IPS-18a (cell line): Measurements from ENCODE around the gene EMC6.

Experiments used
- H3K27ac ChIP-seq: one replicate; pipeline ENCODE4 v1.5.1; 2013; ENCODE audit warnings: low read length
- H3K27me3 ChIP-seq: one replicate; pipeline ENCODE4 v1.6.1; 2013; ENCODE audit warnings: mild to moderate bottlenecking, low read length; ENCODE audit not compliant: control insufficient read depth, insufficient read depth
- H3K36me3 ChIP-seq: one replicate; pipeline ENCODE4 v1.6.1; 2013; ENCODE audit warnings: low read depth, low read length; ENCODE audit not compliant: control insufficient read depth
- H3K4me1 ChIP-seq: one replicate; pipeline ENCODE4 v1.6.1; 2013; ENCODE audit warnings: low read depth, low read length; ENCODE audit not compliant: control insufficient read depth
- H3K4me3 ChIP-seq: one replicate; pipeline ENCODE4 v1.5.1; 2013; ENCODE audit warnings: low read length
- H3K9ac ChIP-seq: one replicate; pipeline ENCODE4 v1.6.1; 2013; ENCODE audit warnings: mild to moderate bottlenecking, low read length, moderate library complexity
- H3K9me3 ChIP-seq: one replicate; pipeline ENCODE4 v1.6.1; 2013; ENCODE audit warnings: low read depth, low read length; ENCODE audit not compliant: control insufficient read depth

Gene EMC6

GRCh38 chr17:3688852-3689261 is 20.2 kb downstream of the EMC6 start:
- Histone ChIP-seq H3K36me3 (no peaks in the 10 kb centered on the region), H3K4me3 (no peak overlapping the region), H3K27me3 (no peaks in the 10 kb centered on the region), H3K9me3 (no peaks in the 10 kb centered on the region), H3K9ac (no peak overlapping the region), H3K27ac (no peak overlapping the region), H3K4me1 (no peaks in the 10 kb centered on the region)

- Histone ChIP-seq H3K4me3 (no peak overlapping the region), H3K27me3 (peaks cover 4% of the 10 kb centered on the region), H3K27ac (no peak overlapping the region), H3K4me1 (peaks cover under 1% of the 10 kb centered on the region), H3K9ac (no peak overlapping the region), H3K9me3 (no peaks in the 10 kb centered on the region), H3K36me3 (no peaks in the 10 kb centered on the region)
Measured at GRCh38 chr17:3689262-3690093, 20.9 kb downstream of the EMC6 start.

- Histone ChIP-seq H3K4me1 (peaks cover 6% of the 10 kb centered on the region), H3K27me3 (peaks cover 11% of the 10 kb centered on the region), H3K9me3 (no peaks in the 10 kb centered on the region), H3K9ac (no peak overlapping the region), H3K36me3 (no peaks in the 10 kb centered on the region), H3K4me3 (no peak overlapping the region), H3K27ac (no peak overlapping the region)
Measured at GRCh38 chr17:3690094-3690715, 21.6 kb downstream of the EMC6 start.

GRCh38 chr17:3691617-3692067 is 23.0 kb downstream of the EMC6 start:
- H3K36me3 ChIP-seq = no peaks in the 10 kb centered on the region
- peaks cover 6% of the 10 kb centered on the region for H3K4me1 ChIP-seq
- H3K9ac ChIP-seq = no peak overlapping the region
- H3K9me3 ChIP-seq = no peaks in the 10 kb centered on the region
- no peak overlapping the region for H3K4me3 ChIP-seq
- H3K27me3 ChIP-seq = peaks cover 24% of the 10 kb centered on the region
- H3K27ac ChIP-seq = no peak overlapping the region

- Histone ChIP-seq H3K36me3 (no peaks in the 10 kb centered on the region), H3K9me3 (no peaks in the 10 kb centered on the region), H3K27me3 (peaks cover 29% of the 10 kb centered on the region), H3K4me1 (peaks cover 6% of the 10 kb centered on the region), H3K27ac (no peak overlapping the region), H3K4me3 (no peak overlapping the region), H3K9ac (no peak overlapping the region)
Measured at GRCh38 chr17:3692346-3692745, 23.7 kb downstream of the EMC6 start.

- no peaks in the 10 kb centered on the region for H3K9me3 ChIP-seq
- H3K27me3 ChIP-seq = peaks cover 32% of the 10 kb centered on the region
- no peak overlapping the region for H3K27ac ChIP-seq
- H3K9ac ChIP-seq = no peak overlapping the region
- H3K36me3 ChIP-seq = no peaks in the 10 kb centered on the region
- peaks cover 6% of the 10 kb centered on the region for H3K4me1 ChIP-seq
- H3K4me3 ChIP-seq = no peak overlapping the region
Measured at GRCh38 chr17:3693141-3693540, 24.5 kb downstream of the EMC6 start.

GRCh38 chr17:3693829-3694231 is 25.2 kb downstream of the EMC6 start:
- peaks cover 6% of the 10 kb centered on the region for H3K4me1 ChIP-seq

GRCh38 chr17:3695129-3695722 is 26.6 kb downstream of the EMC6 start:
- Histone ChIP-seq H3K27ac (no peak overlapping the region), H3K9ac (no peak overlapping the region), H3K36me3 (no peaks in the 10 kb centered on the region)

More at GRCh38 chr17:3693829-3694231, 25.2 kb downstream of the EMC6 start:
- peaks cover 32% of the 10 kb centered on the region for H3K27me3 ChIP-seq
- H3K27ac ChIP-seq = no peak overlapping the region
- H3K4me3 ChIP-seq = no peak overlapping the region
- H3K9me3 ChIP-seq = no peaks in the 10 kb centered on the region
- no peak overlapping the region for H3K9ac ChIP-seq
- no peaks in the 10 kb centered on the region for H3K36me3 ChIP-seq

GRCh38 chr17:3695723-3696411 is 27.3 kb downstream of the EMC6 start, which contains the start of gene P2RX5:
P2RX5 (minus strand) TSS chr17:3696155; CDS start chr17:3696005, 150 bp downstream.
- Histone ChIP-seq H3K9ac (peak within 1 kb of the TSS; percentile 11), H3K27ac (no peak within 1 kb of the TSS), H3K9me3 (no peaks in the 10 kb centered on the region), H3K36me3 (no peaks in the 10 kb centered on the region), H3K27me3 (peaks cover 32% of the 10 kb centered on the region), H3K4me3 (peak within 1 kb of the TSS; percentile 43), H3K4me1 (peaks cover 6% of the 10 kb centered on the region)

More at GRCh38 chr17:3695129-3695722, 26.6 kb downstream of the EMC6 start:
- Histone ChIP-seq H3K27me3 (peaks cover 32% of the 10 kb centered on the region), H3K9me3 (no peaks in the 10 kb centered on the region), H3K4me1 (peaks cover 6% of the 10 kb centered on the region), H3K4me3 (peak overlapping the region; percentile 43)

- Histone ChIP-seq H3K4me3 (no peak overlapping the region), H3K27ac (no peak overlapping the region), H3K9me3 (no peaks in the 10 kb centered on the region), H3K9ac (no peak overlapping the region), H3K4me1 (peaks cover 6% of the 10 kb centered on the region), H3K36me3 (no peaks in the 10 kb centered on the region), H3K27me3 (peaks cover 32% of the 10 kb centered on the region)
Measured at GRCh38 chr17:3697103-3697476, 28.5 kb downstream of the EMC6 start.

- no peak overlapping the region for H3K4me3 ChIP-seq
- no peak overlapping the region for H3K9ac ChIP-seq
- H3K27ac ChIP-seq = no peak overlapping the region
- H3K27me3 ChIP-seq = peaks cover 32% of the 10 kb centered on the region
- no peaks in the 10 kb centered on the region for H3K36me3 ChIP-seq
- peaks cover 6% of the 10 kb centered on the region for H3K4me1 ChIP-seq
- no peaks in the 10 kb centered on the region for H3K9me3 ChIP-seq
Measured at GRCh38 chr17:3698139-3698538, 29.5 kb downstream of the EMC6 start.
